IPS-20b (cell line): ENCODE data around the gene POLR2L.

ENCODE experiments used
- H3K27ac ChIP-seq: one replicate; pipeline ENCODE4 v1.5.1; 2013; ENCODE audit warnings: low read length
- H3K27me3 ChIP-seq: 2 replicates; pipeline ENCODE4 v1.6.1; 2013; ENCODE audit warnings: mild to moderate bottlenecking, low read length, inconsistent platforms; ENCODE audit not compliant: insufficient read depth
- H3K36me3 ChIP-seq: 2 replicates; pipeline ENCODE4 v1.6.1; 2013; ENCODE audit warnings: low read depth, mild to moderate bottlenecking, inconsistent platforms, low read length, moderate library complexity; ENCODE audit not compliant: insufficient read depth
- H3K4me1 ChIP-seq: 2 replicates; pipeline ENCODE4 v1.6.1; 2013; ENCODE audit warnings: mild to moderate bottlenecking, control low read depth, inconsistent platforms, low read length, moderate library complexity; ENCODE audit not compliant: insufficient read depth
- H3K4me3 ChIP-seq: 2 replicates; pipeline ENCODE4 v1.5.1; 2013; ENCODE audit warnings: mild to moderate bottlenecking, low read length, inconsistent platforms
- H3K9ac ChIP-seq: 2 replicates; pipeline ENCODE4 v1.6.1; 2013; ENCODE audit warnings: low read depth, mild to moderate bottlenecking, inconsistent platforms, low read length, moderate library complexity
- H3K9me3 ChIP-seq: 2 replicates; pipeline ENCODE4 v1.6.1; 2013; ENCODE audit warnings: mild to moderate bottlenecking, low read depth, low read length, inconsistent platforms; ENCODE audit not compliant: insufficient read depth

Gene POLR2L

DNA sequence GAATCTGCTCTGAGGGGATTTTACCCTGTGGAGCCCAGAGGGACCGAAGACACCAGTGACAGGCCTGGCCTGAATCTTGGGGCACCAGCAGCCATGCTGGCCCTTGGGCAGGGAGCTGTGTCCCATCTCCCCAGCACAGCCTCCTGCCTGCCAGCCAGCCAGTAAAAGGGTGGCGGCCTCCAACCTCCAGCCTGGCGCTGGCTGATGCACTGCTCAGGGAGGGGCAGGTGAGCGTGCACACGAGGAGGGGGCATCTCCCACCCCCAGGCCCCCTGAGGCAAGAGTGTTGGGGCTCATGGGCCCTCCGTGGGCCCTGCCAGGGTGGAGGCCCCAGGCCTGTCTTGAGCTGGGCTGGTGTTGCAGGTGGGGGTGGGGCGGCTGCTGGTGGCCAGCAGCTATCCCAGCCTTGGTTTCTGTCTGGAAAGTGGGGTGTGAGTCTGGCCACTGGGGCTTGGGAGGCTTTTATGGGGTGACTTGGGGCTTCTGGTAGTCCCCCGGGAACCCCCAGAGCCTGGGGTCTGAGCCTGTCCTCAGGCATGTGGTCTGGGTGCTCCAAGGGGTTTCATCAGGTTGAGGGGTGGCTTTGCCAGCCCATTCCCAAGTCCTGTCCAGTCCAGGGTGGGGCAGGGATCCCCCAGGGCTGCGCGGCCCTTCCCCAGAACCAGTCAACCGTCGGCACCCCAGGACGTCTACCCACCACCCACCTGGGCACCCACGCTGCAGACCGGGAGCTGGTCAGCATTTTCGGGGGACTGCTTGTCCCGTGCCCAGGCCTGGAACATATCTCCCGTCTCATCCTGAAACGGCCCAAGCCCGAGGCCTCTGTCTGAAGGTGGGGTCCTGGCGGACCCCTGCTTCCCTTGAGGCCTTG is 18.1 kb upstream of the POLR2L start:
- Histone ChIP-seq H3K4me1 (peaks cover 8% of the 10 kb centered on the region; the same call in 1 of the 2 replicates), H3K27ac (no peak overlapping the region), H3K4me3 (no peak overlapping the region), H3K36me3 (no peaks in the 10 kb centered on the region), H3K9ac (no peak overlapping the region), H3K9me3 (no peaks in the 10 kb centered on the region), H3K27me3 (no peaks in the 10 kb centered on the region; the same call in 1 of the 2 replicates)

DNA sequence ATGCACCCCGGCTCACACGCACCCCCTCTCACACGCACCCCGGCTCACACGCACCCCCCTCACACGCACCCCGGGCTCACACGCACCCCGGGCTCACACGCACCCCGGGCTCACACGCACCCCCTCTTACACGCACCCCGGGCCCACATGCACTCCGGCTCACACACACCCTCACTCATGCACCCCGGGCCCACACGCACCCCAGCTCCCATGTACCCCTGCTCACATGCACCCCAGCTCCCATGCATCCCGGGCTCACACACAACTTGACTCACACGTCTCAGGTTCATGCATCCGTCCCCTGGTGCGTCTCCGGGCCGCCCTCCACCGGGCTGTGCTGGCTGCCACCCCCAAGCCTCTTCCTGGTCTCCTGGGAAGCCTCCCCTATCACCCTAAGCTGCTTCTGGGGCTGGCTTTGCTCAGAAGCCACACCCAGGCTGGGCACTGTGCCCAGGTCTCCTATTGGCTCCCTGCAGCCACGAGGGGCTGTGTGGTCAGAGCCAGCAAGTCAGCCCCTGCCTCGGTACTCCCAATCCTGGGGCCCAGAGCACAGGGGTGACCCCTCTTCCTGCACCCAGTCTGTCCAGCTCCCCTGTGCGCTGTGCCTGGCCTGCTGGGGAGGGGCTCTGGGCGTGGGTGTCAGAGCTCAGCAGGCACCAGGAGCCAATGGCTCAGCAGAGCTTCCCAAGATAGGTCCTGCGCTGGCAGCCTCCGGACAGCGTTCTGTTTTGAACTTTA is 17.2 kb upstream of the POLR2L start:
- Histone ChIP-seq H3K9me3 (no peaks in the 10 kb centered on the region), H3K36me3 (no peaks in the 10 kb centered on the region), H3K4me1 (peaks cover 8% of the 10 kb centered on the region; the same call in 1 of the 2 replicates), H3K9ac (no peak overlapping the region), H3K4me3 (no peak overlapping the region), H3K27ac (no peak overlapping the region), H3K27me3 (no peaks in the 10 kb centered on the region; the same call in 1 of the 2 replicates)

DNA sequence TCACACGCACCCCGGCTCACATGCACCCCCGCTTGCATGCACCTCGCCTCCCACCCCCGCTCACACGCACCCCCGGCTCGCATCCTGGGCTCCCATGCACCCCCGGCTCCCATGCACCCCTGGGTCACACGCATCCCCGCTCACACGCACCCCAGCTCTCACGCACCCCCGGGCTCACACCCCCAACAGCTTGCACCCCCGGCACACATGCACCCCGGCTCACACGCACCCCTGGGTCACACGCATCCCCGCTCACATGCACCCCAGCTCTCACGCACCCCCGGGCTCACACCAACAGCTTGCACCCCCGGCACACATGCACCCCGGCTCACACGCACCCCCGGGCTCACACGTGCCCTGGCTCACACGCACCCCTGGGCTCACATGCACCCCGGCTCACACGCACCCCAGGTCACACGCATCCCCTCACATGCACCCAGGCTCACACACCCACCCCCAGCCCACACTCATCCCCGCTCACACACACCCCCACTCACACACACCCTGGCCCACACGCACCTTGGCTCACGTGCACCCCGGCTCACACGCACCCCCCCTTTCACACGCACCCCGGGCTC is 16.5 kb upstream of the POLR2L start:
- no peak overlapping the region for H3K27ac ChIP-seq
- no peaks in the 10 kb centered on the region; the same call in 1 of the 2 replicates for H3K27me3 ChIP-seq
- H3K4me1 ChIP-seq, result peaks cover 8% of the 10 kb centered on the region; the same call in 1 of the 2 replicates
- no peak overlapping the region for H3K9ac ChIP-seq
- H3K36me3 ChIP-seq, result no peaks in the 10 kb centered on the region
- no peaks in the 10 kb centered on the region for H3K9me3 ChIP-seq
- H3K4me3 ChIP-seq, result no peak overlapping the region

DNA sequence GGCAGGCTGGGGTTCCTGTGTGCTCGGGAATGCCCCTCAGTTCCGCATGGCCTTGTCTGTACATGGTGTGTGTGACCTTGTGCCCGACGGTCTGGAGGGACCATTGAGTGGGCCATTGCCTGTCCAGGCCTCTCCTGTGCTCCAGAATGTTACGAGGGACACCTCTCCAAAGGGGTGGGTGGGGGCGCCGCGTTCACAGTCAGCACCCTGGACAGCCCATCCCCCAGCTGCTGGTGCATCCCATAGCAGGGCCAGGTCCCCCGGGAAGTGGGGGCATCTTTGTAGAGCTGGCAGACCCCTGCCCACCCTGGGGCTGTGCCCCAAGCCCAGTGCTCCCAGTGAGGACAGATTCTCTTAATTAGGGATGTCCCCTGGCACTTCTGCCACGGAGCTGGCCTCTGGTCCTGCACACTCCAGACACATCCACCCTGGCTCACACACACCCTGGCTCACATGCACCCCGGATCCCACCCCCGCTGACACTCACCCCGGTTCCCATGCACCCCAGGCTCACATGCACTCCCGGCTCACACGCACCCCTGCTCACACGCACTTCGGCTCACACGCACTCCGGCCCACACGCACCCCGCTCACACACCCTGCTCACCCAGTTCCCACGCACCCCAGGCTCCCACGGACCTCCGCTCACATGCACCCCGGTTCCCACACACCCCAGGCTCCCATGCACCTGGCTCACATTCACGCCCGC is 15.9 kb upstream of the POLR2L start:
- no peaks in the 10 kb centered on the region; the same call in 1 of the 2 replicates for H3K27me3 ChIP-seq
- H3K9me3 ChIP-seq, result no peaks in the 10 kb centered on the region
- no peak overlapping the region for H3K9ac ChIP-seq
- H3K36me3 ChIP-seq, result no peaks in the 10 kb centered on the region
- H3K4me1 ChIP-seq, result peaks cover 1% of the 10 kb centered on the region; the same call in 1 of the 2 replicates
- no peak overlapping the region for H3K4me3 ChIP-seq
- no peak overlapping the region for H3K27ac ChIP-seq

DNA sequence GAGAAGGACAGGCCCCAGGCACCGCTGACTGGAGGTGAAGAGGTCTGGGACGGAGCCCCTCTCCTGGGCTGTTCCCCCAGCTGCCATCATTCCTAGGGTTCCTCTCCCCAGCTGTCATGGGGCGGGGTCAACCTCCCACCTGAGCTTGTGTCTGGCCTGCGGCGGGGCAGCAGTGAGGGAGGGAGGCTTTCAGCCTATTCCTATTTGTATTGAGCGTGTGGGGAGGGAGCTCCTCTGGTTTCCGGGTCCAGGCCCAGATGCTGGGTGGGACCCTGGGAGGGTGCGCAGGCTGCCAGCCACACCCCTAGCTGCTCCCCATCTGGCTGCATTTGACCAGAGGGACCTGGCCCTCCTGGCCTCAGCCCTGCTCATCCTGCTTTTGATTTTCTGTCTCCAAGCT is 14.1 kb upstream of the POLR2L start:
- Histone ChIP-seq H3K27ac (no peak overlapping the region), H3K9ac (no peak overlapping the region), H3K36me3 (no peaks in the 10 kb centered on the region), H3K4me3 (no peak overlapping the region), H3K9me3 (no peaks in the 10 kb centered on the region), H3K4me1 (0 out of 2 replicates have a peak, but pooled peaks cover 2% of the 10 kb centered on the region), H3K27me3 (no peaks in the 10 kb centered on the region; the same call in 1 of the 2 replicates)

DNA sequence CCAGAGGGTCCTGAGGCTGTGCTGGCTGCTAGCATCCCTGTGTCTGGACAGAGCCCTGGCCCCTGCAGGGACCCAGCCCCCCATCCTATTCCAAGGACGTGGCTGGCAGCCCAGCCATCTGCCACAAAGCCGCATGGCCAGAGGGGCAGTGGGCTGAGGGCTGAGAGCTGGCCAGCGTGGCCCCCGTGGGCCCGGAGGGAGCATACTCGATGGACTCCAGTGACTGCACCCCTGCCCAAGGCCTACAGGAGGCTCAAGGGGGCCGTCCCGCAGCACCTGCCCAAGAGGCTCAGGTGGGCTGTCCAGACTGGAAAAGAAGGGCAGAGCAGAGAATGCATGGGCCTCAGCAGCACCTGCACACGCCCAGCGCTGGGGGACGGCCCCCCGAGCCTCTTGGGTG is 13.5 kb upstream of the POLR2L start:
- Histone ChIP-seq H3K36me3 (no peaks in the 10 kb centered on the region), H3K4me3 (no peak overlapping the region), H3K9me3 (no peaks in the 10 kb centered on the region), H3K27ac (no peak overlapping the region), H3K9ac (no peak overlapping the region), H3K27me3 (peaks cover 6% of the 10 kb centered on the region; the same call in 1 of the 2 replicates), H3K4me1 (peaks cover 7% of the 10 kb centered on the region)

DNA sequence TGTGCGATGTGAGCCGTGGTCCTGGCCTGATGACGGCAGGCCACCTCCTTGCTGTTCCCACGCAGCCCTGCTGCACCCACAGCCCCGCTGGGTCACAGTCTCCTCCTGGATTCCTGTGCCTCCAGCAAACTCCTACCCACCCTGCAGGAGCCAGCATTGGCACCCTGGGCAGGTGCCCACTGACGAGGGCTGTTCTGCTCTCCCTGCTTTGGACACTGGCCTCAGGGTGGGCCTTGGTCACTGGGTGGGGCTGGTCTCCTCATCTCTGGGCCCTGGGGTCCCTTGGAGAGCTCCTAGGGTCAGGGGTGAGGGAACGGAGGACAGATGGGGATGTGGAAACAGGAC is 13.0 kb upstream of the POLR2L start:
- Histone ChIP-seq H3K4me1 (peaks cover 8% of the 10 kb centered on the region), H3K9me3 (no peaks in the 10 kb centered on the region), H3K27me3 (peaks cover 10% of the 10 kb centered on the region; the same call in 1 of the 2 replicates), H3K36me3 (no peaks in the 10 kb centered on the region), H3K27ac (no peak overlapping the region), H3K9ac (no peak overlapping the region), H3K4me3 (no peak overlapping the region)

DNA sequence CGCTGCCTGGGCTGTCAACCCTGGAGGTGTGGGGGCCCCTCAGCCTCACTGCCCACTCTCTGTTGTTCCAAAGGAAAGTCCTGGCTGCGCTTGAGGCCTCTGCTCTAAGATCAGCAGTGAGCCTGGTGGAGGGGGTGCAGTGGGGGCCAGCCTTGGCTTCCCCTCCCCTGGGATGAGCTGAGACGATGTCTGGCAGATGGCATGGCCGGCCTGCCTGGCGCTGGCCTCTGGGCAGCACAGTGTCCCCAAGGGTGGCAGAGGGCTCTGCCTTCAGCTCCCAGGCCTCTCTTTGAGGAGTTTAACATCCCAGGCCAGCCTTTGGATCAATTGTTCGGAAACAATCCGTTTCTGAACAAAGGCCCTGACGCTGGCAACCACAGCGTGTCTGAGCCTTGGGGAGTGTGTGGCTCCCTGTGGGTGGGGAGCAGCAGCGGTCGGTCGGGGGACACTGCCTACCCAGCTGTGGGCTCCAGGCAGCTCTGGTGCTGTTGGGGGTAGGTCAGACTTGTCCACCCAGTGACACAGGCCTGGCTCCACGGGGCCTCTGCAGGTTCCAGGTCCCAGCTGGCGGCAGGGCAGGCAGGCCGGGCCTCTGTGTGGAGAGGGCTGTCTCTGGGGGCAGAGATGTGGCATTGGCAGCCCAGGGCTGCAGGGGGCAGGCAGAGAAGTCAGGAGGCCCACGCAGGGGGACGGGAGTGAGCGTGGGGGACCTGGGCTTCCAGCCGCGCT is 12.4 kb upstream of the POLR2L start:
- Histone ChIP-seq H3K9ac (no peak overlapping the region; the same call in 1 of the 2 replicates), H3K36me3 (no peaks in the 10 kb centered on the region), H3K4me3 (no peak overlapping the region), H3K9me3 (no peaks in the 10 kb centered on the region), H3K27ac (no peak overlapping the region), H3K4me1 (peaks cover 8% of the 10 kb centered on the region), H3K27me3 (peaks cover 13% of the 10 kb centered on the region; the same call in 1 of the 2 replicates)

DNA sequence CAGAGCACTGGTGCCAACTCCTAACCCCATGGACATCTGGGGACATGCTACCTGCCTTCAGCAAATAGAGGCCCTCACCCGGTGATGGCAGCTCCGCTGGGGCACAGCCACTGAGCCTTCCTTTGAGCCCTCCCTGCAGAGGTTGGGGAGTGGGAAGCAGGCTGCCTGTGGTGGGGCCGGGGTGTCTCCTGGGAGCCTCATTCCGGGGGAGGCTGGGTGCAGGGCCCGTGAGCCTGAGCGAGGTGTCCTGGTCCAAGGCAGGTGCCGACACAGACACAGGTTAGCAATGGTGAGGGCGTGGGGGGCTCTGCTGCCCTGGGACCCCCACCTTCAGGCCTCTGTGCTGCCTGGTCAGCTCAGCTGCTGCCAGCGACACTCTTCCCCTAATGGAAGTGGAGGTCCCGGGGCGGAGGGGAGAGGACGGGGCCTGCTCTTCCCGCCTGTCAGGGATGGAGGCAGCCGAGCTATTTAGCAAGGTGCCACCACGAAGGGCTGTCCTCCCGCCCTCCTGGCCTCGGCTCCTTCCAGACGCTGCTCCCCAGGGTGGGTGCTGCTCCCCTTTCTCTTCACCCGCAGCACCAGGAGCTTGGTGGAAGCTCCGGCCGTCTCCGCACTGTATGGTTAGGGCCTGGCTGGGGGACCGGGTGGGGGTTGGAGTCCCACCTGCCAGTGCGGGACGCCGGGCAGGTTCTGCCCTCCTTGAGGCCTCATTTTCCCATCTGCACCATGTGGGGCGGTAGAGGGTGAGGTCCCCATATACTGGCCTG is 11.5 kb upstream of the POLR2L start:
- Histone ChIP-seq H3K4me1 (peaks cover 9% of the 10 kb centered on the region), H3K36me3 (no peaks in the 10 kb centered on the region), H3K9ac (no peak overlapping the region), H3K9me3 (no peaks in the 10 kb centered on the region), H3K4me3 (no peak overlapping the region), H3K27me3 (peaks cover 15% of the 10 kb centered on the region; the same call in 1 of the 2 replicates), H3K27ac (no peak overlapping the region)

DNA sequence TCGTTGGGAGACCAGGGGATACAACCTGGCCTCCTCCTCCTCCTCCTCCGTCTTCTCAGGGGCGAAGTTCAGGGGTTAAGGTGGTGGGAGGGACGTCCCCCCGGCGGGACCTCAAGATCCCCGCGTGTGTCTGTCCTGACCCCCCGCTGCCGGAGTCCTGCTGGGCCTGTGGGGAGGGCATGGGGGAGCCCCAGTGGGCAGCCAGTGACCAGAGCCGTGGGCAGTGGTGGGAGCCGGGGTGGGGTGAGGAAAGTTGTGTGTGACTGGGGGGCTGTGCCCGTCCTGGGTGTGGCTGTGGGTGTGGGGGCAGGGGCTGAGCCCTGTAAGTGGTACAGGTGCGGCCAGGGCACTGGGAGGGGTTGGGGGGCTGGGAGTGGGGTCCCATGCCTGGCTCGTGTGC is 10.4 kb upstream of the POLR2L start:
- no peak overlapping the region for H3K4me3 ChIP-seq
- no peak overlapping the region for H3K9ac ChIP-seq
- peaks cover 22% of the 10 kb centered on the region for H3K27me3 ChIP-seq
- peaks cover 14% of the 10 kb centered on the region for H3K4me1 ChIP-seq
- no peaks in the 10 kb centered on the region for H3K36me3 ChIP-seq
- no peaks in the 10 kb centered on the region for H3K9me3 ChIP-seq
- no peak overlapping the region for H3K27ac ChIP-seq
